Prostate gland (tissue), 2 donors: Measurements from ENCODE around the gene GALR1. TPM values are rescaled to one million over a fixed set of nuclear protein-coding genes. Genes with fewer than 3 reads are reported as not detected.

Source experiments
- DNase-seq: peaks from one replicate; pipeline ENCODE4 v3.0.0-alpha.2; 2019; ENCODE audit warnings: low spot score
- H3K27ac ChIP-seq, 2 donors: fragments of 200-600 bp; sonication (generic); 2 replicates each; pipeline ENCODE4 v1.5.1; 2017 to 2019
- H3K27me3 ChIP-seq: fragments of 200-600 bp; sonication (generic); replicated peaks from 2 replicates; pipeline ENCODE4 v1.5.1; 2019; ENCODE audit not compliant: insufficient read depth
- H3K36me3 ChIP-seq, 2 donors: fragments of 200-600 bp; sonication (generic); 1 replicate in 1 of 2; 2 replicates in 1 of 2; pipeline versions ENCODE4 v1.5.1 to v1.8.1; 2017 to 2019
- H3K4me1 ChIP-seq: fragments of 200-600 bp; sonication (generic); replicated peaks from 2 replicates; pipeline ENCODE4 v1.5.1; 2019
- H3K4me3 ChIP-seq, 2 donors: fragments of 200-600 bp; sonication (generic); 2 replicates each; pipeline ENCODE4 v1.5.1; 2017 to 2019
- H3K9me3 ChIP-seq: fragments of 200-600 bp; sonication (generic); 2 replicates; pipeline ENCODE4 v1.5.1; 2017
- CTCF ChIP-seq, 4 experiments: fragments of 200-600 bp in 2 of 4; fragments of 450-650 bp in 2 of 4; sonication (generic) in 2 of 4; IDR thresholded peaks; 1 replicate in 3 of 4; 2 replicates in 1 of 4; pipeline ENCODE4 v1.5.1; 2016 to 2019; ENCODE audit warnings: antibody characterized with exemption in 4 of 4, mild to moderate bottlenecking in 2 of 4, moderate library complexity in 2 of 4
- POLR2A ChIP-seq: fragments of 450-650 bp; IDR thresholded peaks from one replicate; pipeline ENCODE4 v1.6.1; 2016; ENCODE audit warnings: antibody characterized with exemption, mild to moderate bottlenecking
- POLR2AphosphoS5 ChIP-seq: sonication (generic); formaldehyde crosslinking; IDR thresholded peaks from one replicate; pipeline ENCODE4 v1.6.1; 2017; ENCODE audit warnings: antibody characterized with exemption
- WGBS: methylation state at CpG from one replicate; pipeline ENCODE4 v1.1.5; 2018; 5-methylcytosine and 5-hydroxymethylcytosine counted together
- intact Hi-C: fragments of 100-400 bp; cut with DNase I; formaldehyde crosslinking; loops from one replicate; pipeline ENCODE4 v1.14.2; 2022
- total RNA-seq, 2 donors: library from RNA; depleted of rRNA; stranded (reverse); fragments of >200 nt; gene quantifications; one replicate each; pipeline ENCODE4 v1.1.0, GENCODE V29; 2016

Gene GALR1
- total RNA-seq, 2 donors from 2014 or later: 0.14 to 0.34 TPM

- Histone ChIP-seq H3K36me3 (no peaks in the 10 kb centered on the region), H3K27ac (no peak overlapping the region), H3K4me3 (no peak overlapping the region), H3K4me1 (no peaks in the 10 kb centered on the region), H3K27me3 (no peaks in the 10 kb centered on the region), H3K9me3 (no peaks in the 10 kb centered on the region)
- no peak for TF ChIP-seq POLR2AphosphoS5
- no peak for TF ChIP-seq CTCF (IDR thresholded peaks at IDR 0.05)
- TF ChIP-seq POLR2A: no peak
- 92% methylated on average over 10 of the region's 10 CpGs for WGBS
- no peak for DNase-seq
- intact Hi-C loops: no loop called here
These were observed 65.3 kb downstream of the GALR1 start for GRCh38 chr18:77314952-77315351.

- H3K4me3 ChIP-seq: no peak overlapping the region
- no peak for DNase-seq
- H3K4me1 ChIP-seq: no peaks in the 10 kb centered on the region
- peaks cover 2% of the 10 kb centered on the region for H3K27me3 ChIP-seq
- no peak for TF ChIP-seq POLR2A
- TF ChIP-seq POLR2AphosphoS5: no peak
- no peak for TF ChIP-seq CTCF (IDR thresholded peaks at IDR 0.05)
- H3K36me3 ChIP-seq: no peaks in the 10 kb centered on the region
- no peak overlapping the region for H3K27ac ChIP-seq
- intact Hi-C loops: no loop called here
- no peaks in the 10 kb centered on the region for H3K9me3 ChIP-seq
- WGBS: 30% methylated on average over 3 of the region's 3 CpGs
These were observed 66.4 kb downstream of the GALR1 start for GRCh38 chr18:77316008-77316407.

GRCh38 chr18:77316641-77317040, 67.0 kb downstream of the GALR1 start:
- Histone ChIP-seq H3K9me3 (no peaks in the 10 kb centered on the region), H3K4me1 (no peaks in the 10 kb centered on the region), H3K27ac (no peak overlapping the region), H3K36me3 (no peaks in the 10 kb centered on the region), H3K27me3 (peaks cover 2% of the 10 kb centered on the region), H3K4me3 (no peak overlapping the region)
- intact Hi-C loops: no loop called here
- WGBS: 49% methylated on average over 4 of the region's 4 CpGs
- no peak for TF ChIP-seq POLR2A
- no peak for TF ChIP-seq POLR2AphosphoS5
- TF ChIP-seq CTCF (IDR thresholded peaks at IDR 0.05): no peak
- DNase-seq: no peak

DNA sequence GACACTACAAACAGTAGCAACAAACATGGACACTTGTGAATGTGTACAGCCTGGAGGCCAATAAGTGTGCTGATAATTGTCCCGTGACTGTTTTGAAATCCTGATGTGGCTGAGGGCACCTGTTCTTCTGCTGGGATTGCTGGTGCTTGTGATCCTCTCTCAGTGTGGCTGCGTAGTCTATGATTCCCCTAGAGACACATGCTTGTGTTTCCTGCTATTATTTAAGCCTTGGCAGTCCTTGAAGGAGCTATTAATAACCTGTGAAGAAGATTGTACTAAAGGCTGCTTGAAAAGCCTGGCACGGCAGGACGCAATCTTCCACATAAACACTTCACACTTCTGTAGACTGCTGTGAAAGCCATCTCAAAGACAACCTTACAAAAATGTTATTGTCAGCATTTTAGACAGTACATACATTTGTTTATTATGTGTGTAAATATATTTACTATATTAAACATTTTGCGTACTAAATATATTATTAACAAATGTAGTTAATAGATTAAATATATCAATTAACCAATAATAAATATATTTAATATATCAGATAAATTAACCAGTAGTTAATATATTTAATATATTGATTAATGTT, 71.4 kb downstream of the GALR1 start:
- no peak for TF ChIP-seq POLR2A
- TF ChIP-seq CTCF (IDR thresholded peaks at IDR 0.05): no peak
- peak; percentile 48 for TF ChIP-seq POLR2AphosphoS5

More for the DNA sequence above, 71.4 kb downstream of the GALR1 start:
- WGBS: 47% methylated on average over 5 of the region's 5 CpGs
- Histone ChIP-seq H3K27me3 (peaks cover 2% of the 10 kb centered on the region), H3K4me1 (no peaks in the 10 kb centered on the region), H3K36me3 (no peaks in the 10 kb centered on the region), H3K27ac (no peak overlapping the region), H3K4me3 (no peak overlapping the region), H3K9me3 (no peaks in the 10 kb centered on the region)
- intact Hi-C loops: no loop called here
- no peak for DNase-seq
